Panc1 (cell line): ENCODE measurements around the gene DNAAF9.

Experiments
- POLR2AphosphoS5 ChIP-seq: IDR thresholded peaks from 2 replicates; pipeline ENCODE4 v1.6.1; 2012; ENCODE audit warnings: mild to moderate bottlenecking, low read depth, low read length, moderate library complexity
- TF ChIP-seq, protein P1 (sequence below): fragments of 450-650 bp; IDR thresholded peaks from 2 replicates; pipeline ENCODE4 v1.5.1; 2017; ENCODE audit warnings: mild to moderate bottlenecking

- TF ChIP-seq, protein P1, sequence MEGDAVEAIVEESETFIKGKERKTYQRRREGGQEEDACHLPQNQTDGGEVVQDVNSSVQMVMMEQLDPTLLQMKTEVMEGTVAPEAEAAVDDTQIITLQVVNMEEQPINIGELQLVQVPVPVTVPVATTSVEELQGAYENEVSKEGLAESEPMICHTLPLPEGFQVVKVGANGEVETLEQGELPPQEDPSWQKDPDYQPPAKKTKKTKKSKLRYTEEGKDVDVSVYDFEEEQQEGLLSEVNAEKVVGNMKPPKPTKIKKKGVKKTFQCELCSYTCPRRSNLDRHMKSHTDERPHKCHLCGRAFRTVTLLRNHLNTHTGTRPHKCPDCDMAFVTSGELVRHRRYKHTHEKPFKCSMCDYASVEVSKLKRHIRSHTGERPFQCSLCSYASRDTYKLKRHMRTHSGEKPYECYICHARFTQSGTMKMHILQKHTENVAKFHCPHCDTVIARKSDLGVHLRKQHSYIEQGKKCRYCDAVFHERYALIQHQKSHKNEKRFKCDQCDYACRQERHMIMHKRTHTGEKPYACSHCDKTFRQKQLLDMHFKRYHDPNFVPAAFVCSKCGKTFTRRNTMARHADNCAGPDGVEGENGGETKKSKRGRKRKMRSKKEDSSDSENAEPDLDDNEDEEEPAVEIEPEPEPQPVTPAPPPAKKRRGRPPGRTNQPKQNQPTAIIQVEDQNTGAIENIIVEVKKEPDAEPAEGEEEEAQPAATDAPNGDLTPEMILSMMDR = no peak
- no peak for TF ChIP-seq POLR2AphosphoS5
These were observed 3.0 kb upstream of the DNAAF9 start for GRCh38 chr20:3410464-3410863.
